NCI-H446 treated with DMSO at 0.1 percent for 48 hours (cell line): Measurements from ENCODE around the gene ZBTB7A.

Source experiments
- DNase-seq: peaks from one replicate; lab custom pipeline; 2025; lab: John Stamatoyannopoulos, UW

The ZBTB7A gene

DNA sequence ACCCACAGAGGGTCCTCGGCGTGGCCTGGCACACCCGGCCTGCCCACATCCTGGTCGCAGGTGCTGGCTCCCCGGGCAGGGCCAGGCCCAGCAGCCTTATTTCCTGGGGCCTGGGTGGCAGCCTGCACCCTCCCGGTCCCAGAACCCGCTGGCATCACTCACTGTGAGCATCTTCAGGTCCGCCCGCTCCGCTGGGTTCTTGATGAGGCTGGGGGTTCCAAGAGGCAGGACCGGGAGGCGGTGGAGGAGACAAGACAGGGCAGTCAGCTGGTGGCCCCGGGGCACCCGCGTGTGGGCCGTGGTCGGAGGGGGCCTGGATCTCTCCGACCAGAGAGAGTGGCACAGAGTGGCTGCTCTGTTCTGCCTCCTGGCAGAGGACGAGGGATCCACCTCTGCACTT, 27.6 kb upstream of the ZBTB7A start:
- no peak for DNase-seq

DNA sequence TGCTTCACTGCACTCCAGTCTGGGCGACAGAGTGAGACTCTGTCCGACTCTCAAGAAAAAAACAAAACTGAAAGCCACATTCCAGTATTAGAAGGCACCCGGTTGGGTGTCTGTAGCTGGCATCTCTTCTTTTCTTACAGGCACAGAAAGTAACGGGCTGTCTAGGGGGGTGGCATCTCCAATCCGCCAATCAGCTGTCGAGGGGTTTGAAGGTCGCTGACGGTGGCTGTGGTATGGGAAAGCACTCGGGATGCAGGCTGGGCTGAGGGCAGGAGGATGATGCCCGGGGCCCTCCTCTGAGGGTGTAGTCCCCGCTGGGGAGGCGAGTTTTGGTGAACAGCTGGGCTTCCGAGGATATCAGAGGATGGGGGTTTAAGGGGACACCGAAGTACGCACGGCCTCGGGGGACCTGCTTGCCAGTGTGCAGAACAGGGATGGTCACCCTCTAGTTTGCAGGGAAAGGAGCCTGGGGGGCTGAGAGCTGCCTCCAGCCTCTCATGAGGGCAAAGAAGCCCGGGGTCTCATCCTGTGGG, 27.0 kb upstream of the ZBTB7A start:
- DNase-seq, result no peak

DNA sequence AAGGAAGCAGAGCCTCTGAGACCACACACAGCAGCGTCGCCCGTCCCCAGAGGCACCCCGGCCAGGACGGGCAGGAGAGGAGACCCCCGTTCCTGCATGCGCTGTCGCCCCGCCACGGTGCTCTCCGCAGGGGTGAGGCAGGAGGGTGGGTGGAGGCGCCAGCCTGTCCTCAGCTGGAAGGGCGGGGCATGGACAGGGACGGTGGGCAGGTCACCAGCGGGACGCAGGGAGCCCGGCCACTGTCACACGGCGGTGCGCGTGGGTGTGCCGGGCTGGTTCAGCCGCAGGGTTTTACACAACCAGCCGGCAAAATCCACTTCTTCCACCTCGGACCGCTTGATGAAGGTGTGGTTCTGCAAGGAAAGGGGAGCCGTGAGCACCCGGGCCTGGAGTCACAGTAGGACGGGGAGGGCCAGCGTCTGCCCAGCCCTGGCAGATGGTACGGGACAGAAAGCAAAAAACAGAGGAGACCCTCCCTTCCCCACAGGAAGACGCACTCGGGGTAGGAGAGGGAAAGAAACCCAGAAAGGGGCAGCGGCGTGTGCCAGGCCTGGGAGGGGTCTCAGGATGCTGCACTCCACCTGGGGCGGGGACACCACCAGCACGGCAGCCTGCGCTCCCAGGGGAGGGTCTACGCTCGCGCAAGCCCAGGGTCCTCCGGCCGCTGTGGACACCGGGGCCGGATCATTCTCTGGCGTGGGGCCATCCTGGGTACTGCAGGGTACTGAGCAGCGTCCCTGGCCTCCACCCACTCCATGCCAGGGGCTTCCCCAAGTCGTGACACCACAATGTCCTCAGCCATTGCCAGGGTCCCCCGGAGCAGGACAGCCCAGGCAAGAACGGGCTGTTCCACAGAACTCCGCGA, 23.9 kb upstream of the ZBTB7A start:
- DNase-seq, result no peak

DNA sequence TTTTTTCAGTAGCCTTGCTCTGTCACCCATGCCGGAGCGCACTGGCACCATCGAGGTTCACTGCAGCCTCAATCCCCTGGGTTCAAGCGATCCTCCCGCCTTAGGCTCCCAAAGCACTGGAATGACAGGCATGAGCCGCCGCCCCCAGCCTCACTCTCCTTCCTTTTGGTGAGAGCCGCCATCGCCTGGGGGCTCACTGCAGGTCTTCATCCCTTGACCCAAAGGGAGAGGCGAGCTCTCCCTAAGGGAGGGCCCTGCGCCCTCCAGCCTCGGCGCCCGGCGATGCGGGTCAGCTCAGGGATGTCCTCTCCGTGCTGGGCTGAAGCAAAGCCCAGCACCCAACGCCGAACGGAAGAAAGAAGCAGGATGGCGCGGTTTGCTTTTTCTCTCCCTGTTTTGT, 23.2 kb upstream of the ZBTB7A start:
- no peak for DNase-seq

DNA sequence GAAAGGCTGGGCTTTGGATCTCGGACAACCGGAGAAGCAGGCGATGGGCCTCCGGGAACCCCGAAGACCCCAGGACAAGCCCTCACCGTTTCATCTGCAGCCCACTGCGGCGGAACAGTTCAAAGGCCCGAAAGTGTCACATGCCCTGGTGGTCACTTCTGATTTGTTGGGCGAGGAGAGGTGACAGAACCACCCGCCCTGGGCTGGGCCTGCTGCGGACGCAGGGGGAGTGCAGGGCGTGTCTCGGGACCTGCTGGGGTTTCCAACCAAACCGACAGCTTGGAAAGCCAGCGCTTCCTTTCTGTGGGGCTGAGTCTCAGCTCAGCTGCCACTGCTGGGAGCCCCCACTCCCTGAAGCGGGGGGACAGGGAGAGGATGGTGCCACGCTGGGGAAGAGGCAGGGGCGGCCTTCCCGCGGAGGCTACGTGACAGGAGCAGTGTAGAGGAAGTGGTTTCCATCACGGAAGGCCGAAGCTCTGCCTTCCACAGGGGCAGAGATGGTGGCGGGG, 22.8 kb upstream of the ZBTB7A start:
- DNase-seq, result no peak

DNA sequence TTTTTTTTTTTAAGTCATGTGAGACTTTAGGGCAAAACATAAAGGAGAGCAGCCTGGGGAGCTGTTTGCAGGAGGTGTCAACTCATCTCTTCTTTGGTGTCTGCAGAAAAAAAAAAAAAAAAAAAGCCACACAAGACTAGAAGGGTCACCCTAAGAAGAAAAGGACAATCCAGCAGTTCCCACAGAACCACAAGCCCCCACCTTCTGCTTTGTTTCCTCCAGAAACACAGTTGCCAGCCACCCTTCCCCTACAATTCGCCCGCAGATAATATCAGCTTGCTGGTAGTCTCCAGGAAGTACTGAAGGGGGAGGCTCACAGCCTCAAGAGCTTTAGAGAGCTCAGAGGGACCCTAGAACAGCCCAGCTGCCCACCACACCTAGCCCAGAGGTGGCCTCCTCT, 22.3 kb upstream of the ZBTB7A start:
- no peak for DNase-seq

DNA sequence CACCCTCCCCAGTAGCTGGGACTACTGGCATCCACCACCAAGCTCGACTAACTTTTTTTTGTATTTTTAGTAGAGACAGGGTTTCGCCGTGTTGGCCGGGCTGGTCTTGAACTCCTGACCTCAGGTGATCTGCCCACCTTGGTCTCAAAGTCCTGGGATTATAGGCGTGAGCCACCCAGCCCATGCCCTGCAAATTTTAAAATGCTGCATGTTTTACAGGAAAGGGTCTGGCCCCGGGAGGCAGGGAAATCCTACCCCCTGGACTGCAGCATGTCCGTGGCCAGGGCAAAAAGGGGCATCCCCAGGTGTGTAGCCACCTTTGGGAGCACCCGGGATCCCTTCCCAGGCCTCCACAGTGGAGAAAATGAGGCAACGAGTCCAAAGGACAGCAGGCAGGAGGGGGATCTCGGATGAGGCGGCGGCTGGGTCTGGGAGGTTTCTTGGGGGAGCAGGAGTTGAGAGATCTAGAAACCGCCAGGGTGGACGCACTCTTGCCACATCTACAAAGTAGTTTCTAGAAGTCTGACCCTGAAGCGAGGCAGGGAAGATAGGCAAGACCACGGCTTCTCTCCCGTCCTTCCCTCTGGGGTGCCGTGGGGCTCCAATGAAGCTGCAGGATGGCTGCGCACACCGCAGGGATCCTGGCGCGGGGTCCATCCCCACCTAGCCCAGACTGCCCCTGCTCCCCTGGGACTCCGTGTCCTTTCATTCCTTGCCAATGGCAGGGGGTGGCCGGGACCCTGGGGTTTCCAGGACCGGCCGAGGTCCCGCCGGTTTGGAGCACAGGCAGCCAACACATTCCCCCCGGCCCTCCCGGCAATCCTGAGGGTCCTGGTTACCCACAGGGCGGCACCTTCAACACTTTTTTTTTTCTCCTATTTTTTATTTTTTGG, 21.3 kb upstream of the ZBTB7A start:
- no peak for DNase-seq

DNA sequence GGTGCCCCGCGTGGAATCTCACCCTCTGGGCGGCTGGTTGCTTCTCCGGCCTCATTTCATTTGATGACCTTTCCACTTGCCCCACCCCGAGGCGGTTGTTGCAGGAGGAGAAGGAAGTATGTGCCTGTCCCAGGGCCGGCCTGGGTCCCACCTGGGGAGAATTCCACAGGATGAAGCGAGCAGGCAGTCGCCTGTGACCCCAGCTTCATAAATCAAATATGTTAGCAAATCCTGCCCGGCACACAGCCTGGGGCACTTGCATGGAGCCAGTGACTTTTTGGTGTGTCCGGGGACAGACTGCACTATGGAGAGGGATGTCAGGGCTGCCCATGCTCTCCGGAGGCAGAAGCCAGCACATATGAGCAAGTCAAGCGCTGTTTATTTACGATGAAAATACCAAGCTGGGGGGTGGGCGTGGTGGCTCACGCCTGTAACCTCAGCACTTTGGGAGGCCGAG, 19.7 kb upstream of the ZBTB7A start:
- DNase-seq, result no peak

DNA sequence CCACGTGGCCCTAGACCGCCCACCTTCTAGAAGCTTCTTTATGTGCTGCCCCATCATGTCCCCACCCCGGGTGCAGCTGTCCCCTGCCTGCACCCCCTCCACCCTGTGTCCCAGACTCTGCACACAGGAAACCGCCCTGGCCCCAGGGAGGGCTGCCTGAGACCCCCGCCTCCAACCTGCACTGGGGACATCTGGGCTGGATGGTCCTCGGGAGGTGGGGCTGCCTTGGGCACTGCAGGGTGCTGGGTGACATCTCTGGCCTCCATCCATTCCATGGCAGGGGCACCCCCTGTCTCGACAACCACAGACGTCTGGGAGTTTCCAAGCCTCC, 17.8 kb upstream of the ZBTB7A start:
- DNase-seq, result no peak

DNA sequence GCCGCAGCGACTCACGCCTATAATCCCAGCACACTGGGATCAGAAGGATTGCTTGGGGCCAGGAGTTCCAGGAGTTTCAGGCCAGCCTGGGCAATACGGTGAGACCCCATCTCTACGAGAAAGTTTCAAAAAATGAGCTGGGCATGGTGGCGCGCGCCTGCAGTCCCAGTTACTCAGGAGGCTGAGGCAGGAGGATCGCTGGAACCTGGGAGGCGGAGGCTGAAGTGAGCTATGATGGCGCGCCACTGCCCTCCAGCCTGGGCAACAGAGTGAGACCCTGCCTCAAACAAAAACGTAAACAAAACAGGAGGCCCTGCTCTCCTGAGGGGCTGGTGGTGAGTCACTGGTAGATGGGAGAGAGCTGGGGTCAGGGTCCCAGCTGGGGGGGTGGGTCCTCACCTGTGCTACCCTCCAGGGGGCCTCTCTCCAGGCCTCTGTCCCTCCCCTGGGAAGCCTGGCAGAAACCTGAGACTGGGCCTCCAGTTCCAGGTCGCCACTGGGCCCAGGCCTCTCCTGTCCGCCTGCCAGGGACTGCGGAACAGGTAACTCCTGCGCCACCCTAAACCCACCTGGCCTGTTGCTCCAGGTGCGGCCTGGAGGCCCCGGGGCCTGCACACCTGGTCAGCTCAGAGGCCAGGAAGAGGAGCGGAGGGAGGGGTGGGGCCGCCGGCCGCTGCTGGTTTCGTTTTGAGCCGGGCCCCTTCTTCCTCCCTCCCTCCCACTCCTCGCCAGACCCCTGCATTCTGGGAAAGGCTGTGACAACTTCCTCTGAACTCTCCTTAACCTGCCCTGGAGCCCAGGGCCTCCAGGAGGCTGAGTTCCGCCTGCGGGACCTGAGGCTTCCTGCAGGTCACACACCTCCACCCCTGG, 17.2 kb upstream of the ZBTB7A start:
- DNase-seq, result no peak

DNA sequence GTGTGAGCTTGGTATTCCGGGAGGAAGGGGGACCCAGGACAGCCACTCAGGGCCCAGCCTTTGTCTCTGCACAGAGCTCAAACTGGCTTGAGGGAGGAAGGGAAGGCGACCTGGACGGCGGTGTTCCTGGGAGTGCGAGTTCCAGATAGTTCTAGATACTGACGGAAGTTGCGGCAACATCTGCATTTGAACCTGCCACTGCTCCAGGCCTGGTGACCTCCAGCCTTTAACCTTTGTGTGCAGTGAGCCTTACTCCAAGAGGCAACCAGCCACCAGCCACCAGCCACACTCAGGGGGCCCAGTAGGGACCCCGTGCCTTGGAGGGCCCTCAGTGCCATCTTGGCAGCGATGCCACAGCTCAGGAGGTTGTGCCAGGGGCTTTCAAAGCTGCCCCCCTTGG, 15.5 kb upstream of the ZBTB7A start:
- DNase-seq, result no peak

DNA sequence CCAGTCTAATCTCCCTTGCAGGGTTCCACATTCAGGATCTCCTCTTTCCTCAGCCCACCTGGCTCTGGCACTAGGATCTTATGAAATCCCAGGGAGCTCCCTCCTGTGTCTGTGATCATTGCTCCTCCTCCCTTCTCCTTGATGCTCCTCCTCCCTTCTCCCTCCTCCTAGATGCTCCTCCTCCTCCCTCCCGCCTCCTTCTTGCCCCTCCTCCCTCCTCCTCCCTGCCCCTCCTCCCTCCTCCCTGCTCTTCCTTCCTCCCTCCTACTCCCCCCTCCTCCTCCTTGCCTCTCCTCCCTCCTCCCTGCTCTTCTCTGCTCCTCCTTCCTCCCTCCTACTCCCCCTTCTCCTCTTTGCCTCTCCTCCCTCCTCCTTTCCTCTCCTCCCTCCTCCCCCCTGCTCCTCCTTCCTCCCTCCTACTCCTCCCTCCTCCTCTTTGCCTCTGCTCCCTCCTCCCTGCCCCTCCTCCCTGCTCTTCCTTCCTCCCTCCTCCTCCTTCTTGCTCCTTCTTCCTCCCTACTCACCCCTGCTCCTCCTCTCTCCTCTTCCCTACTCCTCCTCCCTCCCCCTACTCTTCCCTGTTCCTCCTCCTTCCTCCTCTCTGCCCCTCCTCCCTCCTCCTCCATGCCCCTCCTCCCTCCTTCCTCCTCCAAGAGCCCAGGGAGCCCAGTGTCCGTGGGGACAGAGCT, 14.9 kb upstream of the ZBTB7A start:
- DNase-seq, result no peak

DNA sequence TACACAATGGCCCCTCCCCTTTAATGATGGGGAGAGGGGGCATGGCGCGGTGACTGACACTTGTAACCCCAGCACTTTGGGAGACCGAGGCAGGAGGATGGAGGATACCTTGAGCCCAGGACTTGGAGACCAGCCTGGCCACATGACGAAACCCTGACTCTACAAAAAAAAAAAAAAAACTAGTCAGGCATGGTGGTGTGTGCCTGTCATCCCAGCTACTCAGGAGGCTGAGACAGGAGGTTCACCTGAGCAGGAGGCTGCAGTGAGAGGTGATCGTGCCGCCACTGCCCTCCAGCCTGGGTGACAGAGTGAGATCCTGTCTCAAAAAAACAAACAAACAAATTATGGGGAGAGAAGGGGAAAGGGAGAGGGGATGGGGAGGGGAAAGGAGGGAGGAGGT, 13.8 kb upstream of the ZBTB7A start:
- no peak for DNase-seq

DNA sequence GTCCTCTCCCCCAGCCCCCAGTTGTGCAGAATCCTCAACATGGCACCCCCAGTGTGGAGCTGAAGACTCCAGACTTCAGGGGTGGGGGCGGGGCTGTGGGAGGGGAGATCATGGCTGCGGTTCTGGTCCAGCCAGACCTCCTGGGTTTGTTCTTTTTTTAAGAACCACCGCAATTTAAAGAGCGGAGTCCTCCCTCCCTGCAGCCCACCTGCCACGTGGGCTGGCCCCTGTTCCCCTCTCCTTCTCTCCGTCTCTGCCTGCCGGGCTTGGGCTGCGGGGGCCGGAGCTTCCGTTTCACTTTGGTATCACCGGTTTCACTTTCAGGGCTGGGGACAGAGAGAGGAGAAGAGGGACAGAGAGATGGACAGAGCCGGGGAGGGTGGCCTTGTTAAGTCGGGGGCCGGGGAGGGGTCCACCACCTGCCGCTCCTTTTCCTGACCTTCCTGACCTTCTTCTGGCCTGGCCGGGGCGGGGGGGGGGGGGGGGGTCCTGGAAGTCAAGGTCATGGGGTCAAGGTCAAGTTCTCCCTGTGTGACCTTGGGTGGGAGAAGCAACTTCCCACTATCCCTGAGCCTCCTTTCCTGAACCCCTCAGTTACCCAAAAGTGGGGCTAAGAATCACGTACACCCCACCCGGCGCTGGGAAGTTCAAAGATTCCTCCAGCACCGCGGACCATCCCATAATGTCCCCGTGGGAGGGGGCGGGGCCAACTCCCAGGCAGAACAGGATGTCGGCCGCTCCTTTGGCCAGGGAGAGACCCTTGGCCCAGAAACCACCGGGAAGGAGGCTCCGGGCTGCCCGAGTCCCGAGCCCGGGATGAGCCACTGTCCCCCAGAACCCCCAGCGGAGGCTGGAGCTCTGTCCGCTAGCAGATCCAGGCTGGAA, 11.3 kb upstream of the ZBTB7A start:
- DNase-seq, result no peak

DNA sequence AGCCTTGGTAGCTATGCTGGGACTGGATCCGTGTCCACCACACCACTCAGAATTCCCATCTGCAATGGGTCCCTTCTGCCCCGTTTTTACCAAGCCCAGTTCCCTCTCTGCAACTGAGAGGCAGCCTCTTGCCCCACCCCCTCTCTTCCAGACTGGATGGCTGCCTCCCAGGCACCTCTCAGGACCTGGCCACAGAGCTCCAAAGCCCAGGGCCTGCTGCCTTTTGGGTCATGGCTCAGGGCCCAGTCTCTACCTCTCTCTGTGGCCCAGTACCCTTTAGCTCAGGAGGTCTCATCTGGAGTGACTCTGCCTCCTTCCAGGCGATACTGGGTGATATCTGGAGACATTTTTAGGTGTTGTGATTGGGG, 10.3 kb upstream of the ZBTB7A start:
- DNase-seq, result no peak

DNA sequence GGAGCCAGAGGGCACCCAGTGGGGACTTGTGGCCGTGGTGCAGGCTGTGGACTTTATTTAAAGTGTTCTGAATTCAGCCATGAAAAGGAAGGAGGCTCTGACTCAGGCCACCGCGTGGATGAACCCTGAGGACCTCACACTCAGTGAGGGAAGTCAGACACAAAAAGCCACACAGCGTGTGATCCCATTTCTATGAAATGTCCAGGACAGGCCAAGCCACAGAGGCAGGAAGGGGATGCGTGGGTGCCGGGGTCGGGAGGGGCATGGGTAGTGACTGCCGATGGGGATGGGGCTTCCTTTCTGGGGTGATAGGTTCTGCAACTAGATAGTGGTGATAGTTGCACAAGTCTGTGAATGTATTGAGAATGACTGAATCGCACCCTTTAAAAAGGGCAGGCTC, 8.7 kb upstream of the ZBTB7A start:
- no peak for DNase-seq

DNA sequence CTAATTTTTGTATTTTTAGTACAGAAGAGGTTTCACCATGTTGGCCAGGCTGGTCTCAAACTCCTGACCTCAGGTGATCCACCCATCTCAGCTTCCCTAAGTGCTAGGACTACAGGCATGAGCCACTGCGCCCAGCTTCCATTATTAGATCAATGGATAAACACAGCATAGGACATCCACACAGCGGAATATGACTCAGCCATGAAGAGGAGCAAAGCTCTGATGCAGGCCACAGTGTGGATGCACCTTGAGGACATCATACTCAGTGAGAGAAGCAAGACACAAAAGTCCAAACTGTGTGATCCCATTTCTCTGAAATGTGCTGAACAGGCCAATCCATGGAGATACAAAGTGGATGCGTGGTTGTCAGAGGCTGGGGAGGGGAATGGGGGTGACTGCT, 4.9 kb upstream of the ZBTB7A start:
- no peak for DNase-seq

DNA sequence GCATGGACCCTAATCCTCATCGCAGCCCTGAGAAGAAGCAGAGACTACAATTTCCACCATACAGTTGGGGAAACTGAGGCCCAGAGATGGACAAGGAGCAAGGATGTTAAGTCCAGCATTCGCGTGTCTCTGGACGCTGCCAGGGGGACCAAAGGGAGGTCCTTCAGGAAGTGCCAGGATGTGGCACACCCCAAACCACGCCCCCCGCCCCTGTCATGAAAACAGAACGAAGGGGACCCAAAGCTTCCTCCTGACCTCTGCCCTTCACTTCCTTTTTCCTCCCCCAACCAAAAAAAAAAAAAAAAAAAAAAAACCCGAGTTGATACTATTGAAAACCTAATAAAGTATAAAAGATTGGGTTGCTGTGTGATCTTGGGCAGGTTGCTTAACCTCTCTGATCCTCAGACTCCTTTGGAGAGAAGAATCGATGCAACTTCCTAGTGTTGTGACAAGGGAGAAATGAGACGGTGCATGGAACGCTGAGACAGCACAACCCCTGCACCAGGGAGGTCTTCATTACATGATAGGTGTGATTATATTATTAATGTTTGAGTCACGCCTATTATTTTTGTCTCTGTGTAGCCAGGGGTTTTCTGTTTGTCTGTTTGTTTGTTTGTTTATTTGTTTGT, 2.7 kb upstream of the ZBTB7A start:
- no peak for DNase-seq

DNA sequence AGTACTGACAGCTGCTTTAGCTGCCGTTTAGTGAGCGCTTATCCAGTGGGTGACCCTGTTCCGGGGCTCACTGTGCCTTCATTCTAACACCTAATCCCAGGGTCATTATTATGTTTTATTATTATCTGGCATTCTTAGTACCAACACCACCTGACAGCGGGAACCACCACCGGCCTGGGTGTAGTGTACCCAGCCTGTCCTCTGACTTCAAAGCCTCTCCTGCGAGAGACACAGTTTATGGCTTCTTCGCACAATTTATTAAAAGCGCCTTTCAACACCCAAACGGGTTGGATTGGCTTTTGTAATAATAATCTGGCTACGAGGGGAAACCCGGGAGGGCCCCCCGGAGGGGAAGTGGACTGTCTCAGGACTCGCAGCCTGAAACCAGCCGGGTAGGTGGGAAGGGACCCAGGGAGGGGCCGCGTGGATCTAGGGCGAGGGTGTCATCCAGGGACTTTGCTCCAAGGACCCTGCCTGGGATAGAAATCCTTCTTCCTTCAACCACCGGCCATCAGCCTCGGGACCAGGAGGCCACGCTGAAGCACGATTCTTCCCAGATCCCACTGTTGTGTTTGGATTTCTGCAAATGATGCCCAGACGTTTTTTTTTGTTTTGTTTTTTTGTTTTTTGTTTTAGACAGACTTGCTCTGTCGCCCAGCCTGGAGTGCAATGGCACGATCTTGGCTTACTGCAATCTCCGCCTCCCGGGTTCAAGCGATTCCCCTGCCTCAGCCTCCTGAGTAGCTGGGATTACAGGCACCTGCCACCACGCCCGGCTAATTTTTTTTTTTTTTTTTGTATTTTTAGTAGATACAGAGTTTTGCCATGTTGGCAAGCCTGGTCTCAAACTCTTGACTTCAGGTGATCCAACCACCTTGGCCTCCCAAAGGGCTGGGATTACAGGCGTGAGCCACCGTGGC, 1.6 kb upstream of the ZBTB7A start:
- DNase-seq, result no peak
